HG03520 (cell line): ENCODE measurements around the gene ZC3H10.
"Not testable (repeated sequence)": the region's sequence is repeated elsewhere in the genome, so short reads cannot be mapped to it uniquely, and the experiment has no call there.

Experiments
- ATAC-seq: cut with Tn5 transposase; IDR thresholded peaks from one replicate; pipeline ENCODE4 v1.9.1; 2021; ENCODE audit warnings: mild to moderate bottlenecking, moderate library complexity; ENCODE audit not compliant: unreplicated experiment

Gene ZC3H10

DNA sequence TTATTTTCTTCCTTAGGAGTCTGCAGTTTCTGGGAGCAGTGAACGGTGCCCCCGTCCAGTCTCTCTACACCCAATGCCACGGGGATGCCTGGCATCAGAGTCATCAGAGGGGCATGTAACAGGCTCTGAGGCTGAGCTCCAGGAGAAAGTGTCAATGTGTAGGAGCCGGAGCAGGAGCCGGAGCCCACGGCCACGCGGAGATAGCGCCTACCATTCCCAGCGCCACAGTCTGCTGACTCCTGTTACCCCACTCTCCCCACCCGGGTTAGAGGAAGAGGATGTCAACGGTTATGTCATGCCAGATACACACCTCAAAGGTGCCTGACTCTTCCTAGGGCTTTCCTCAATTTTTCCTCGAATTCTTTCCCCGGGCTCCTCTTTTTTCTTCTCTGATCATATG, 17.0 kb upstream of the ZC3H10 start:
- no peak for ATAC-seq

- no peak for ATAC-seq
Measured at GRCh38 chr12:56102683-56103065, 15.4 kb upstream of the ZC3H10 start.

DNA sequence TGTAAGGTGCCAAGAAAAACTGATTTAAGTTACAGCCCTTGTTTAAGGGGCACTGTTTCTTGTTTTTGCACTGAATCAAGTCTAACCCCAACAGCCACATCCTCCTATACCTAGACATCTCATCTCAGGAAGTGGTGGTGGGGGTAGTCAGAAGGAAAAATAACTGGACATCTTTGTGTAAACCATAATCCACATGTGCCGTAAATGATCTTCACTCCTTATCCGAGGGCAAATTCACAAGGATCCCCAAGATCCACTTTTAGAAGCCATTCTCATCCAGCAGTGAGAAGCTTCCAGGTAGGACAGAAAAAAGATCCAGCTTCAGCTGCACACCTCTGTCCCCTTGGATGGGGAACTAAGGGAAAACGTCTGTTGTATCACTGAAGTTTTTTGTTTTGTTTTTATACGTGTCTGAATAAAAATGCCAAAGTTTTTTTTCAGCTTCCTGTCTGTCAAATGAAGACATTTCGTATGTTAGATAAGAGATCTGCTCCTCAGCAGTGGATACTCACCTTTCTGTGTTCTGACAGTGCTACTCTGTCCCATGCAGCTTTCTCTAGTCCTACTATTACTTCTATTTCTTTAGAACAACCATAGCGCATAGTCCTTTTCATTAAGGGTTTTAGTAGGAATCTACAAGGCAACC, 14.9 kb upstream of the ZC3H10 start:
- no peak for ATAC-seq

- ATAC-seq = no peak
Measured at GRCh38 chr12:56103823-56104108, 14.3 kb upstream of the ZC3H10 start.

GRCh38 chr12:56104109-56104814, 13.8 kb upstream of the ZC3H10 start, which contains the start of gene PA2G4:
Gene PA2G4 (plus strand): TSS chr12:56104559. CDS start chr12:56104738, 179 bp downstream.
- ATAC-seq = peak; percentile 92

- ATAC-seq = no peak
Measured at GRCh38 chr12:56104815-56105608, 13.1 kb upstream of the ZC3H10 start.

DNA sequence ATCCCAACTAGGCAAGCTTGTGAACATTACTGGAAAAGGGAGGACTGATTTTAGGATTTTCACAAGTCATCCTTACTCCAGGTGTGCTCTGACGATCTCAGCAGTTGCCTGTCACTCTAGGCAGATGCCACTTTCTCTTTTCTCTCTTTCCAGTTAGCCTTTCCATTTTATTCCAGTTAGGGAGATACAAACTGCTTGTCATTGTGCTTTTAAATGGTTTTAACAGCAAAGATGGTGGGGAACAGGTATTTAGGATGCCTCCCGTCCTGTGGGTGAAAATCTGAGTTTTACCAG, 12.5 kb upstream of the ZC3H10 start:
- no peak for ATAC-seq

DNA sequence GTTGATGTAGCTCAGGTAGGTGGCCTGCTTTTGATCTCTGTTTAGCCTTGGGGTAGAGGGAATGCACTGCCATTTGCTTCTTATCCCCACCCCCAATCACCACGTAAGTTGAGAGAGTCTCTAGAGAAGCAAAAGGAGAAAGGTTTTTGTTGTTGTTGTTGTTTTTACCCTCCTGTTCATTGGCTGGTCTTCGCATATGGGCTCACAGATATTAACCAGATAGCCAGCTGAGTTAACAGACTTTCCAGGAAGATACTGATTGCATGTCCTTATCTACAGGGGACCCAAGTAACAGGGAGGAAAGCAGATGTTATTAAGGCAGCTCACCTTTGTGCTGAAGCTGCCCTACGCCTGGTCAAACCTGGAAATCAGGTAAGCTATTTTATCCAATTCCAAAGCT, 10.8 kb upstream of the ZC3H10 start:
- ATAC-seq = no peak

GRCh38 chr12:56110571-56110970, 7.5 kb upstream of the ZC3H10 start:
- no peak for ATAC-seq

- ATAC-seq = no peak
Measured at GRCh38 chr12:56114084-56114483, 4.0 kb upstream of the ZC3H10 start.

DNA sequence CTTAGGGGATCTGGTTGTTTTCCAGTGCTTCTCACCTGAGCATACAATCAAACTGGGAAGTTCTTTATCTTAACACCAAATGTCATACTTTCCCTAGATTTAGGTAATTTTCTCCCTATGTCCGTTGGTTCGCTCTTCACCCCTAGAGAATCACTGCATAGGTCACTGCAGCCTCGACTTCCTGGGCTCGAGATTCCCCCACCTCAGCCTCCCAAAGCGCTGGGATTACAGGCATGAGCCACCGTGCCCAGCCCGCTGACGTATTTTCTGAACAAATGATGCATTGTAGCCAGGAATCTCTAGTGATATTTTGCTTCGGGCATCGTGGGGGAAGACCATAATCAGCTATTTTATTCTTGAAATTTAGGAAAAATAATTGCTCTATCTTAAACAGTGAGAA, 2.7 kb upstream of the ZC3H10 start:
- ATAC-seq = no peak

DNA sequence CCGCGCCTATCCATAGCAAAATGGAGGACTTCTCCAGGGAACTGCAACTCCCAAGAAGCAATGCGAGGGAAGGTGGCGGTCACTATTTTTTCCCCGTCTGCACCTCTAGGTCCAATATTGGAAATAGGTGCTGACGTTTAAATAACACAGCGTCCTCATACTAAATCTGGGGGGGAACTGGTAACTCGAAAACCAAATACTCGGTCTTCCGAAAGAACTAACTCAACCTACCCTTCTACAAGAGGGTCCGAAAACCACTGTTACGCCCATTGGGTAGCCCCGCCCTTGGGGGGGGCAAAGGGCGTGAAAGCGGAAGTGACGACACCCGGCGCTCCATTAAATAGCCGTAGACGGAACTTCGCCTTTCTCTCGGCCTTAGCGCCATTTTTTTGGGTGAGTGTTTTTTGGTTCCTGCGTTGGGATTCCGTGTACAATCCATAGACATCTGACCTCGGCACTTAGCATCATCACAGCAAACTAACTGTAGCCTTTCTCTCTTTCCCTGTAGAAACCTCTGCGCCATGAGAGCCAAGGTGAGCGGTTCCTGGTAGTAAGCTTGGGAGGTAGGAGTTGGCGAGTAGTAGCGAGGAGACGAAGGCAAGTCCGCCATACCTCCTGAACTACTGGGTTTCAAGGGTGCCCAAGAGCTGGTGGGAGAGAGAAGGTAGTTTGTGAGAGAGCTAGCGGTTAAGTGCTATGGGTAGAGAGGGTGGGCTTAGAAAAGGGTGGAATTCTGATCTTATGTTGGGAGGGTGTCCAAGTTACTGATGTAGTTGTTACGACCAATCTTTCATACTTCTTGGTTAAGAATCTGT, 1.6 kb upstream of the ZC3H10 start, which contains the start of gene RPL41:
TSS of gene RPL41 (plus strand) at position 367 of the 815 bp plus-strand sequence.
- peak; percentile 34 for ATAC-seq

DNA sequence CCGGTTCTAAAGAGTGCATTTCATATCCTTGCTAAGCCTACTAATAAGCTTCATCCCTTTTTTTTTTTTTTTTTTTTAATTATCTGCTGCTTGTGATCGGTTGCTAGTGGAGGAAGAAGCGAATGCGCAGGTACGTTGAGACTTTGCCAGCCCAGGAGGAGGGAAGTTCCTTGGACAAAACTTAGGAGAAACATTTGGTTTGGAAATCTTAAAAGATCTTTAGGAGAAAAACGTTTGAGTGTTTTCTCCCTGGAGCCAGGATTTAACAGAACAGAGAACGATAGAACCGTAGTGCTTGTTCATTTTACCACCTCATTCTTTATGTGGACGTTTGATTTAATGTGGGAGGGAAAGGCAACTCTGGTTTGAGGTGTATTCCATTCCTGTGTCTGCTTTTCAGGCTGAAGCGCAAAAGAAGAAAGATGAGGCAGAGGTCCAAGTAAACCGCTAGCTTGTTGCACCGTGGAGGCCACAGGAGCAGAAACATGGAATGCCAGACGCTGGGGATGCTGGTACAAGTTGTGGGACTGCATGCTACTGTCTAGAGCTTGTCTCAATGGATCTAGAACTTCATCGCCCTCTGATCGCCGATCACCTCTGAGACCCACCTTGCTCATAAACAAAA, 872 bp upstream of the ZC3H10 start:
- ATAC-seq = not testable (repeated sequence)

DNA sequence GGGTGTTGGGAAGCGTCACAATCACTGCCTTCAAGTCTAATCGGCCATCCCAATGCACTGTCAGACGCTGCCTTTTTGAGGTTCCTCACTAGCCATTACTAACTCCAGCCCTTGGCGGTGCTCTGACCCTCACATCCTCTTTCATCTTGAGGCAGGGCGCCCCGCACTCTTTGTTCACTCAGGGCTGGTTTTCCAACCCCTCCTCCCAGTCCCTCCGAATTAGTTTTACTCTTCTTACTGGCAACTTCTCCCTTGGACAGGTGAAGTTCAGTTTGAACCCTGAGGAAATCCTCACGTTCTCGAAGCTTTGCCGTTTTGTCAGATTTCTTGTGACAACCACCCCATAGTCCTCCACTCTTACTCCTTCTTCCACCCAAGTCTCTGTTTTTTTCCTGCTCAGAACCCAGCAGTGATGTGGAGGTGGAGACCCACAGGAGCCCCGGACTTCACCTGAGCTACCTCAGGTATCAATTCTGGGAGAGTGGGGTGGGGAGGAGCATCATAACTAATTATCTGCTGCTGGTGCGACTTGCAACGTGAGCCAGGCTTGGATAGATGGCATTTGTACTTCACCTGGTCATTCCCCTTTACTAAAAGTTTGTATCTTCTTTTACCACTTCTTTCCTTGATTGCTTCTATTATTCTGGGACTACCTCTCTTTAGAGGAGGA, 757 bp downstream of the ZC3H10 start:
- ATAC-seq = peak; percentile 3

DNA sequence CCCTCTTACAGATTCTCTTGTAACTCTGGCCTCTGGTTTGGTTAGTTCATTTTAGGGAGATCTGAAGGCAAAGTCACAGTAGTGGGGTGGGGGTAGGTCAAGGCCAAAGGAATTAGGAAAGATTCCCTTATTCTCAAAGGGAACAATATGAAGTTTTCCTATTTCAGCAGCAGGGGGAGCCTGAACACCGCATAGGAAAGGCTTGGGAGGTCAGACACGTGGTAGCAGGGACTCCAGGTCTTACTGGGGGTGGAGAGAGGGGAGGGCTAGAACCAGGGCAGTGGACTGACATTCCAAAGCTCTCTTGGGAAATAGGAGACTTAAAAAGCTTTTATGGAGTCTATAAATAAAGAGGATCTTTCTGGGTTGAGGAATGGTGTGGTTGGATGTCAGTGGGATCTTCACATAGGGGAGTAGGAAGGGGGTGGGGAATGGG, 1.3 kb downstream of the ZC3H10 start:
- ATAC-seq = no peak

- no peak for ATAC-seq
Measured at GRCh38 chr12:56120158-56120846, 2.2 kb downstream of the ZC3H10 start.

GRCh38 chr12:56121204-56121870, 3.3 kb downstream of the ZC3H10 start:
- no peak for ATAC-seq

DNA sequence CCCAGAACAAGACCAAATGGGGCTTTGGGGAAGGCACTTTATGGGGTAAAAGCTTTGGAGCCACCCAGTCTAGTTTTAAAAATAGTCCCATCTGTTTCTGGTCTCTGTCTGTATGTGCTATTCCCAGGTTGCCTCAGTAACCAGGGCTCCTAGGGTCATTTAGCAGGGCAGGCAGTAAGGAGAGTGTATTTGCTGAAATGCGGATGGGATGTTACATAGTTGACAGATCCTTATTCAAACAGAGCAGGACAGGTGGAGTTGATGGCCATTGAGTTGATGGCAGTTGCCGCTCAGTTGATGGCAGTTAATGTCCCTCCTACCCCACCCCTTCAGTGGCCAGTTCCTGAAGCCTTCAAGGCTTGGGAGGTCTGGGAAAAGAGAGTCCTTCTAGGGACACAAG, 4.6 kb downstream of the ZC3H10 start:
- ATAC-seq = no peak

DNA sequence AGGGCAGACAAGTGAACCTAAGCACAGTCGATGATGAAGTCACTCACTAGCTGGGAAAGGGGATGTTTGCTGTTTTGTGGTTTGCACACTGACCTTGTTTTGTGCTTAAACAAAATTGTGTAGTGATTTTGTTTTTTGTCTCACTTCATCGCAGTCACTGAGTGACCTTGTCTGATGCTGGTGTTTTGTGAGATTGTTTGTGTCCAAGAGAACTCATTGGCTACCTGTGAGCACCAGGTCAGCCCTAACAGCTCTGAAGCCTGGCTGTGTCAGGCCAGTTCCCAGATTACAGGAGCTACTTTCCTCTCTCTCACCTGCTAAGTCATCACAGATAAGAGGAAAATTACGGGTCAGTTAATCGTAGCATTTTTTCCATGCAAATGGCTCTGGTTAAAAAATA, 6.1 kb downstream of the ZC3H10 start:
- no peak for ATAC-seq
